ENCODE data around the gene ALKBH3.
A peak's percentile ranks its signal among the peaks of the same experiment; 100 is the strongest.

Gene ALKBH3

GRCh38 chr11:43922744-43923405 is 42.2 kb downstream of the ALKBH3 start:
- Histone ChIP-seq H2BK120ac (ENCODE audit: low read depth, low read length) (no peak overlapping the region), H3K18ac (ENCODE audit: low read depth in 1 of 2, low read length in 2 of 2) (peak overlapping the region; percentile 26 to 73), H2AK5ac (ENCODE audit: low read length, severe bottlenecking) (no peak overlapping the region), H3K14ac (ENCODE audit: low read length in 2 of 2) (no peak overlapping the region), H3K36me3 (ENCODE audit: control insufficient read depth in 1 of 2, insufficient read depth in 2 of 2, low read depth in 1 of 2, low read length in 2 of 2) (peaks cover 5 to 22% of the 10 kb centered on the region in 2 experiments), H4K8ac (ENCODE audit: low read length) (no peak overlapping the region), H3K4me3 (ENCODE audit: insufficient read depth in 1 of 2, low read depth in 1 of 2, low read length in 2 of 2) (no peak overlapping the region), H3K9me3 (ENCODE audit: control insufficient read depth, low read length) (no peaks in the 10 kb centered on the region), H2BK15ac (ENCODE audit: low read depth, poor library complexity, severe bottlenecking) (peak overlapping the region; percentile 39), H4K91ac (ENCODE audit: low read length) (peak overlapping the region; percentile 36), H3K9ac (ENCODE audit: low read length) (peak overlapping the region; percentile 71), H3K4ac (ENCODE audit: low read depth in 1 of 2, low read length in 2 of 2) (peak overlapping the region in 1 of 2 experiments; percentile 6), H2BK12ac (ENCODE audit: low read length in 2 of 2) (peak overlapping the region; percentile 20 to 91), H3K27ac (ENCODE audit: low read length, poor library complexity, severe bottlenecking) (no peak overlapping the region), H2AFZ (ENCODE audit: low read depth, low read length) (no peak overlapping the region), H3K27me3 (ENCODE audit: control insufficient read depth in 1 of 2, insufficient read depth in 1 of 2, low read length in 2 of 2) (peaks cover 0 to 8% of the 10 kb centered on the region in 2 experiments), H3K4me2 (ENCODE audit: low read length, poor library complexity, severe bottlenecking) (no peak overlapping the region), H3K23ac (ENCODE audit: low read length in 2 of 2) (no peak overlapping the region), H3K4me1 (ENCODE audit: control insufficient read depth, insufficient read depth, low read depth, low read length) (peaks cover 23% of the 10 kb centered on the region), H3K79me1 (replicated peaks; ENCODE audit: low read length, poor library complexity, severe bottlenecking) (no peaks in the 10 kb centered on the region), H2BK5ac (ENCODE audit: low read depth, low read length, poor library complexity, severe bottlenecking) (no peak overlapping the region)
- DNase-seq, result no peak
- WGBS, result 48% methylated on average over 6 of the region's 6 CpGs

DNA sequence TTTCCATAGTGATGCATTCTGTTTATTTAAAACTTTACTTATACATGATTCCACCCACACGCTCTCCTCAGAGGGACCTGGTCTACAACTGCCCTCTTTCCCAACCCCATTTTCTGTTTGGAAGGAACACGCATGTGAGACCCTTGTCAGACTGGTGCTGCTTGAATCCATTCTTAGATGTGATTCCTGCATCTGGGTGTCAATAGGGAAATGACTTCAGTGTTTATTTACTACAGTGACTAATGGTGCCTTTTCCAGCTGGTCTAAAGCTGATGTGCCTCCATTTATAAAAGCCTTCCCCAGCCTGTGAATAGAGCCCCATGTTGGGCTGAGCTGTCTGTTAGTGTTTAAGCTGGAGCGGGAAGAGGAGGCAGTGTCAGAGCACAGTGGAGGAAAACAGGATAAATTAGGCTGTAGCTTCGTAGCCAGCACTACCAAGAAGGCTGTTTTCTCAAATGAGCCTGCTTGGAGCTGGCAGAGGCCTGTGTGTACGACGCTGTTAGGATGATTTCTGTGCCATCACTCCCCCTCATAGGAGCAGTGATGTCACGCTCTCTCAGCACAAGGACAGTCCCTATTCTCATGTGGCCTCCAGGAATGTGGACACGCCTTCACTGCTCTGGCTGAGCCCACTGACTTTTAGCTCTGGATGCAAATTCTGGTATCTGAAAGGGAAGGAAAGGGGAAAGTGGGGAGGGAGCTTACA is 42.9 kb downstream of the ALKBH3 start:
- Histone ChIP-seq H3K23ac (ENCODE audit: low read length in 2 of 2) (no peak overlapping the region), H2BK12ac (ENCODE audit: low read length in 2 of 2) (peak overlapping the region; percentile 65 to 80), H3K4ac (ENCODE audit: low read depth in 1 of 2, low read length in 2 of 2) (peak overlapping the region; percentile 45 to 70), H3K27ac (ENCODE audit: low read length, poor library complexity, severe bottlenecking) (no peak overlapping the region), H3K36me3 (ENCODE audit: control insufficient read depth in 1 of 2, insufficient read depth in 2 of 2, low read depth in 1 of 2, low read length in 2 of 2) (peaks cover 5 to 15% of the 10 kb centered on the region in 2 experiments), H3K79me1 (replicated peaks; ENCODE audit: low read length, poor library complexity, severe bottlenecking) (no peaks in the 10 kb centered on the region), H3K27me3 (ENCODE audit: control insufficient read depth in 1 of 2, insufficient read depth in 1 of 2, low read length in 2 of 2) (peaks cover 0 to 4% of the 10 kb centered on the region in 2 experiments), H3K18ac (ENCODE audit: low read depth in 1 of 2, low read length in 2 of 2) (peak overlapping the region; percentile 55 to 60), H2BK5ac (ENCODE audit: low read depth, low read length, poor library complexity, severe bottlenecking) (no peak overlapping the region), H4K91ac (ENCODE audit: low read length) (peak overlapping the region; percentile 86), H2BK15ac (ENCODE audit: low read depth, poor library complexity, severe bottlenecking) (no peak overlapping the region), H4K8ac (ENCODE audit: low read length) (peak overlapping the region; percentile 54), H3K4me3 (ENCODE audit: insufficient read depth in 1 of 2, low read depth in 1 of 2, low read length in 2 of 2) (no peak overlapping the region), H2AFZ (ENCODE audit: low read depth, low read length) (peak overlapping the region; percentile 30), H3K4me2 (ENCODE audit: low read length, poor library complexity, severe bottlenecking) (no peak overlapping the region), H2BK120ac (ENCODE audit: low read depth, low read length) (no peak overlapping the region), H2AK5ac (ENCODE audit: low read length, severe bottlenecking) (no peak overlapping the region), H3K14ac (ENCODE audit: low read length in 2 of 2) (no peak overlapping the region), H3K9me3 (ENCODE audit: control insufficient read depth, low read length) (no peaks in the 10 kb centered on the region), H3K9ac (ENCODE audit: low read length) (peak overlapping the region; percentile 71), H3K4me1 (ENCODE audit: control insufficient read depth, insufficient read depth, low read depth, low read length) (peaks cover 23% of the 10 kb centered on the region)
- peak; percentile 97 for DNase-seq
- WGBS, result 17% methylated on average over 8 of the region's 8 CpGs

- H3K4me1 ChIP-seq (ENCODE audit: control insufficient read depth, insufficient read depth, low read depth, low read length), result peaks cover 23% of the 10 kb centered on the region
- H3K23ac ChIP-seq (ENCODE audit: low read length in 2 of 2), result peak overlapping the region in 1 of 2 experiments; percentile 47
- peak overlapping the region; percentile 69 for H2BK120ac ChIP-seq (ENCODE audit: low read depth, low read length)
- DNase-seq, result no peak
- peak overlapping the region; percentile 98 for H2BK15ac ChIP-seq (ENCODE audit: low read depth, poor library complexity, severe bottlenecking)
- peaks cover 5 to 8% of the 10 kb centered on the region in 2 experiments for H3K36me3 ChIP-seq (ENCODE audit: control insufficient read depth in 1 of 2, insufficient read depth in 2 of 2, low read depth in 1 of 2, low read length in 2 of 2)
- H3K14ac ChIP-seq (ENCODE audit: low read length in 2 of 2), result peak overlapping the region in 1 of 2 experiments; percentile 87
- H3K4ac ChIP-seq (ENCODE audit: low read depth in 1 of 2, low read length in 2 of 2), result peak overlapping the region; percentile 88 to 94
- no peaks in the 10 kb centered on the region for H3K9me3 ChIP-seq (ENCODE audit: control insufficient read depth, low read length)
- peaks cover 0 to 9% of the 10 kb centered on the region in 2 experiments for H3K27me3 ChIP-seq (ENCODE audit: control insufficient read depth in 1 of 2, insufficient read depth in 1 of 2, low read length in 2 of 2)
- peak overlapping the region; percentile 70 to 98 for H2BK12ac ChIP-seq (ENCODE audit: low read length in 2 of 2)
- whole genome bisulfite sequencing, result 89% methylated on average over 27 of the region's 27 CpGs
- no peak overlapping the region for H2BK5ac ChIP-seq (ENCODE audit: low read depth, low read length, poor library complexity, severe bottlenecking)
- peak overlapping the region; percentile 71 for H3K9ac ChIP-seq (ENCODE audit: low read length)
- no peak overlapping the region for H2AFZ ChIP-seq (ENCODE audit: low read depth, low read length)
- no peaks in the 10 kb centered on the region for H3K79me1 ChIP-seq (replicated peaks; ENCODE audit: low read length, poor library complexity, severe bottlenecking)
- no peak overlapping the region for H3K4me2 ChIP-seq (ENCODE audit: low read length, poor library complexity, severe bottlenecking)
- H4K8ac ChIP-seq (ENCODE audit: low read length), result peak overlapping the region; percentile 81
- no peak overlapping the region for H3K4me3 ChIP-seq (ENCODE audit: insufficient read depth in 1 of 2, low read depth in 1 of 2, low read length in 2 of 2)
- peak overlapping the region; percentile 60 to 95 for H3K18ac ChIP-seq (ENCODE audit: low read depth in 1 of 2, low read length in 2 of 2)
- H2AK5ac ChIP-seq (ENCODE audit: low read length, severe bottlenecking), result no peak overlapping the region
- H4K91ac ChIP-seq (ENCODE audit: low read length), result peak overlapping the region; percentile 94
- no peak overlapping the region for H3K27ac ChIP-seq (ENCODE audit: low read length, poor library complexity, severe bottlenecking)
Observed at GRCh38 chr11:43924112-43924855, 43.7 kb downstream of the ALKBH3 start.

Data from mesenchymal stem cell (in vitro differentiated cells and primary cell).